Measurements from ENCODE around the gene ESF1.
"Not testable (repeated sequence)": the region's sequence is repeated elsewhere in the genome, so short reads cannot be mapped to it uniquely, and the experiment has no call there.

ESF1 gene

DNA sequence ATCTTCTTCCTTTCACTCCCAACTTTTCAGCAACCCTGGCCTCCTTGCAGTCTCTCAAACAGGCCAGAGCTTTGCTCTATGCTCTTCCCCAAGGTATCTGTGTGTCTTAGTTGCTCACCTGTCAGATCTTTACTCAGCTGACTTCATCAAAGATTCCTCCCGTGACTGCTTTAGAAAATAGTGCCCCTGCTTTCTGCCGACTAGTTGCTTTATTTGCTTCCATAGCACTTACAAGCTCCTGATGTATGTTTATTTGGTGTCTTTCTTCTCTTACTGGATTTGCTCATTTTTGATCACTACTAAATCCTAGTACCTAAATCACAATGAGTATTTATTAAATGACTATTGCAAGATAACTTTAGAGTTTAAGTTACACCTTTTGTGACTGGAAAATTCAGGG, 6.0 kb upstream of the ESF1 start:
- no peak for DNase-seq (ENCODE audit: low read depth in 2 of 2)

DNA sequence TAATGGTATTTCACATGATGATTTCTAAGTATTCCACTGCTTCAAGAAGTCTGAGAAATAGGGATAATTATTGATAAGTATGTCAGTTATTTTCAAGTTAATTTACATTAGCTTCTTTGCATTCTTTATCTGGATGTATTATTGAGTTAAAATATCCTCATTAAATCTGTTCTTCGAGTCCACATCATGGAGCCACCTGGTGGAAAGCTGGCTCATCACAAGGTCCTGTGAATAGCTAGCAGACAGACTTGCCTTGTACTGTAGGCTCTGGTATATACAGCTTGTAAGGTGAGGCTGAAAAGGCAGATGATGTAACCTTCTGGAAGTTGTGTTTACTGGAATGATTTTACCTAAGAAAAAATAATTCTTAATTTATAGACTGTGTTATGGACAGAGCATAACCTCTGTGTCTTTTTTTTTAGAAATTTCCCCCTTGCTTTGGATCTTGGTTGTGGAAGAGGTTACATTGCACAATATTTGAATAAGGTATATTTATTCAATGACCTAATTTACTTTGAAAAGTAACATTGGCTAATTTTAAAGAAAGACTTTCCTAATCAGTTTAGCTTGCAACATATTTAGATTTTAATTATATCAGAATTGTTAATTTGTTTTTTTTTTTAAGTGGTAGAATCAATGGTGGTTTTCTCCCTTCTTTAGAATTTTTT, 3.6 kb upstream of the ESF1 start:
- DNase-seq (ENCODE audit: low read depth in 2 of 2), result no peak

DNA sequence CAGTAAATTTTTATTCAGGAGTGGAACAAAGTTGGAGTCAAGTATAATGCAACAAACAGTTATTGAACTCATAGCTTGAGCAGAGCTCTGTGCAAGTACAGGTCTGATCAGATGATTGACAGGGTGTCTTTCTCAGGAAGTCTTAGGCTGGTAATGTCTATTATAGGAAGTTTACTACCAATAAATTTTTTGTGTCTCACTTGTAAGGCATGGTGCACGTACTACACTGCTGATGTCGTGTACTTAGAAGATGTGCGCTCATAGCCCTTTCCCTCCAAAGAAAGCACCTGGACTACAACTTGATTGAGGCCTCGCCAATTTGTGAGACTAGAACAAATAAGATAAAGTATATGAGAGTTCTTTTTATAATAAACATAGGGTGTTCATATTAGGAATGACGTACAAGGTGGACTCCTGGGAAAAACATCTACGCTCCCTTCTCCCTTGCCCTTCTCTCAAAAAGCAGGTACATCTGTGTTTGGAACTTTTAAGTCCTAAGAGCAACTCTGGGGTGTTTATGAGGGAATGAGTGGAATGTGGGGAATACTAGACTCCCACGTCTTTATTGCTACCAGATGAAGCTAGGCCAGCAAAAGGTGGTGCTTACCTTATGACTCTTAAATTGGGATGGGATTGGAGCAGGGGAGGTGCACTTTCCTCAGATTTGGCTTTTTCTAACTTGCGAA, 1.6 kb upstream of the ESF1 start:
- no peak for DNase-seq (ENCODE audit: low read depth in 2 of 2)

DNA sequence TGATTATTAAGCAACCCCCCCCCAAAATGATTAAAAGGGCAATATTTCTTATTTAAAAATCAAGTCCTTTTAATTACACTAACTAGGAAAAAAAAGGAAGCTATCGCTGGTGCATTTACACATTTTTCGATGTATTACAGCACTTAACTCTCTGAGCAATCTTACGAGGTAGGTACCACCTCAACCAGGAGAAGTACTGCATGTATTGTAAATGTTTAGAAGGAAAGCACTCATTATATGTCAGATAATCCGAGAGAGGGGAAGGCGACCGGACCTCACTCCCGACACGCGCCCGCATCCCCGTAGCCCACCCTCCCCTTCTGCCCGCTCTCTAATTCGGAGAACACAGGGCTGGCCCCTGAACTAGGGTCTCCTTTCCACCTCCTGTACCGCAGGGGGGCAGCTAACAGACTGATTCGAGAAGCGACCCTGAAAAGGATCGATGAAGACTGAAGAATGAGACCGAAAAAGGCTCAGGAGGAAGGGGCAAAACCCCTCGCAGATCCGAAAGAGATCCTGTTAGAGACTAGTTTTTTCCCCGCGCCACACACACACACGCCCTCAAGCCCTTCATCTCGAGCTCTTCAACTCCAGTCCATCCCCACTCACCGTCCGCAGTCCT, 337 bp downstream of the ESF1 start:
- DNase-seq (ENCODE audit: low read depth in 2 of 2), result no peak

DNA sequence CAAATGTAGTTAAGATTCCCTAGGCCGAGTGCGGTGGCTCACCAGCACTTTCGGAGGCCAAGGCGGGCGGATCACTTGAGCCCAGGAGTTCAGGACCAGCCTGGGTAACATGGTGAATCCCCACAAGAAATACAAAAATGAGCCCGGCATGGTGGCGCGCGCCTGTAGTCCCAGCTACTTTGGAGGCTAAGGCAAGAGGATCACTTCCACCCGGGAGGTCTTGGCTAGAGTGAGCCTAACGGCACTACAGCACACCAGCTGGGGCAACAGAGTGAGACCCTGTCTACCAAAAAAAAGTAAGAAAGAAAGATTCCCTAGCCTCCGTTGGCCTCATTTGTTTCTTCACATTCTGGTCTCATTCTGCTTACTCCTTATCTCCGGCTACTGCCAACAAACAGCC, 1.2 kb downstream of the ESF1 start:
- no peak for DNase-seq (ENCODE audit: low read depth in 2 of 2)

DNA sequence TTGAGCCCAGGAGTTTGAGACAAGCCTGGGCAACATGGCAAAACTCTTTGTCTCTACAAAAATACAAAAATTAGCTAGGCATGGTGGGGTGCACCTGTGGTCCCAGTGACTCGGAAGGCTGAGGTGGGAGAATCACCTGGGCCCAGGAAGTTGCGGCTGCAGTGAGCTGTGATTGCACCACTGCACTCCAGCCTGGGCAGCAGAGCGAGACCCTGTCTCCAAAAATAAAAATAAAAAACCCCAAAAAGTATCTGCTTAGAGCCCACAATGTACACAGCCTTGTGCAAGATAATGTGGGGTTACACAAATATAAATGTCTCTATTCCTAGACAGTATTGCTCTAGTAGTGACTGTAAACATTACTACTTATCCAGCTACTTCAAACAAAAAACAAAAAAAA, 5.9 kb downstream of the ESF1 start:
- no peak for DNase-seq (ENCODE audit: low read depth in 2 of 2)

DNA sequence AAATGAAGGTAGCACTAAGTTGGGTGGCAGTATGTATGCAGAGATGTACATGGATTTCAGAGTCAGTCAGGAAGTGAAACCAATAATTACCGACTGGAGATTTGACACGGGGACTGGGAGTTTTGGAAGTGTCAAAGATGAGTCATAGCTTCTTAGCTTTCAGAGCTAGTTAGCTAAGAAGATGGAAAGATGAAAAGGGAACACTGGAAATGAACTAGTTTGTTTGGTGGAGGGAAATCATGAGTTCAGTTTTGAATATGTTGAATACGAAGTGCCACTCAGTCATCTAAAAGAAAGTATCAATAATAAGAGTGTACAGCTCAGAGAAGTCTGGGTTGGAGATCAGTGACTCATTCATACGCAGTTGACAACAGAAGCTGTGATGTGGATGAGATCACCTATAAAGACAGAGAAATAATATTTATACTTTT, 7.5 kb downstream of the ESF1 start:
- no peak for DNase-seq (ENCODE audit: low read depth in 2 of 2)

DNA sequence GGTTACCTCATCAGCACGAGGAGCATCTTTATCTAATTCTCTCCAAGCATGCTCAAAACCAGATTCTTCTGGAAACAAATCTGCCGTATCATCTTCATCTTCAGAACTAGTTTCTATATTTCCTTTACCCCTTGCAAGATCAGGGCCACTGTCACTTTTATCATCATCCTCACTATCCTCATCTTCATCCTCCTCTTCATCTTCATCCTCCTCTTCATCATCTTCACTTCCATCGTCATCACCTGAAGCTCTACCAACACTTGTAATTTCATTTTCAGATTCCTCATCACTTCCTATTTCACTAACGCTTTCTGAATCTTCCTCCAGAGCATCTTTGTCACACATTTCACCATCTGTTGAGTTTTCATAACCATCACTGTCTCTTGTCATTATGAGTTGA, 8.9 kb downstream of the ESF1 start:
- DNase-seq (ENCODE audit: low read depth in 2 of 2), result no peak

DNA sequence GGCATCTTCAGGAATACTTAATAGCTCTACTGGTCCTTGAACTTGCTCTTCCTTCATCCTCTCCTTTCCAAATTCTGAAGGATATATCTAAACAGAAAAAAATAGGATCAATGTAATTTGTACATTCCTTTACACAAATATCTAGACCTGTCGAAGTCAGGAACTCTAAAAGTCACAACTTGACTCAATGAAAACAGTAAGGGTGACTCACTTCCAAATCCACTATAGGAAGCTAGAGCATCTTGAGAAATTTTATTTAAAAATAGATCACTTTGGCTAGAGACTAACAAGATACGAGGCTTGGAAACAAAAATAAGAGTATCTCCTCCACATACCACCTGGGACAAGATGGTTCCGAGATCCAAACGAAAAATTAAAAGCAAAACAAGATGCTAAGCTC, 12.2 kb downstream of the ESF1 start:
- DNase-seq (ENCODE audit: low read depth in 2 of 2), result no peak

DNA sequence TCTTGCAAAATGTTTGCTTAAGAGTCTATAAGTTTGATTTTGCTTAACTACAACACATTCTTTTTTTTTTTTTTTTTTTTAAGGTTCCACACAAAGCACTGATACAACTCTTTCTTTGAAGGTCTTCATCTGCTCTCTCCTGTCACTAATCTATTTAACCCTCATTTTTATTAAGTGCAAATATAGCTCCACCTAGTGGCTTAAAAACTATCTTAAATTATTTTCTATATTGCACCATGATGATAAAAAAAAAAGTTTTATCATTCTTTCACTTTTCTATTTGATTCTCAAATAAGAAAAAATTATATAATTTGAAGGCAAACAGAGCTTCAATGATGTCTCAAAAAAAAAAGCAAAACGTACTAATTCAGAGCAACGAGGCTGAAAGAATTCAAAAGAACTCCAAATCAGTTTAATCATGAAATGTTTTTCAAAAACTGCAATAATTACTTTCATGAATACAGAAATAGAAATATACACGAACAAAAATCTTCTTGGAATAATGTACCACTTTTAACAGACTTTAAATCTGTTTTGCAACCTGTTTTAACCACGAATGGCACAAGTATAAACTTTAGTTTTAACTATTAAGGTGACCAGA, 12.8 kb downstream of the ESF1 start:
- no peak for DNase-seq (ENCODE audit: low read depth in 2 of 2)

DNA sequence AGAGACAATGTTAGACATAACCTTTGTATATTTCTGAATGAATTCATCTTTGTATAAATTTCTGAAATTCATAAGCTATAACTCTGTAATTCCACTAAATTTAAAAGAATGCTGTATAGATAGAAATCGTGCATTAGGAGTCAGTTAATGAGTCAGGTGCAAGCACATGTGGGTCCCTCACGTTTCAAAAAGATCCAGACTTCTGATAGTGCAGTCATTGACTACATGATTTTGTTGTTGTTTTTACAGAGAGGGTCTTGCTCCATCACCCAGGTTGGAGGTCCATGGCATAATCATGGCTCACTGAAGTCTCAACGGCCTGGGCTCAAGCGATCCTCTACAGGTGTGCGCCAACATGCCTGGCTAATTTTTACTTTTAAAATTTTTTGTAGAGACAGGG, 14.6 kb downstream of the ESF1 start:
- DNase-seq (ENCODE audit: low read depth in 2 of 2), result no peak

DNA sequence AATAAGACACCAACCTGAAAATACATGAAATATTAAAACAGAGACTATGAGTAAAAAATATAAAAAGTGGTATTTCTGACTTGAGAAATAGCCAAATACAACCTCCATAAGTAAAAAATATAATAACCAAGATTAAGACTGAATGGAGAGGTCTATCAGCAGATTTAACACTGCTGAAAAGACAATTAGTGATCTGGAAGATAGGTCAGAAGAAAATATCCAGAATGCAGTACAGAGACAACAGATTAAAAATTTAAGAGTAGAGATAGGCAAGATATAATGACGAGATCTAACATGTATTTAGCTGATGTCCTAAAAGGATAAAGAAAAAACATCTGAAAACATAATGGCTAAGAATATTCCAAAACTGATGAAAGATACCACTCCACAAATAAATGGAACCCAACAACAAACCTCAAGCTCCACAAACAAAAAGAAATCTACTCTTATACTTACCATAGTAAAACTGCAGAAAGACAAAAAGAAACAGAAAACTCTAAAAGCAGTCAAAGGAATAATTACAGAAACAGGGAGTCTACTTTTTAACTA, 18.8 kb downstream of the ESF1 start:
- DNase-seq (ENCODE audit: low read depth in 2 of 2), result no peak

DNA sequence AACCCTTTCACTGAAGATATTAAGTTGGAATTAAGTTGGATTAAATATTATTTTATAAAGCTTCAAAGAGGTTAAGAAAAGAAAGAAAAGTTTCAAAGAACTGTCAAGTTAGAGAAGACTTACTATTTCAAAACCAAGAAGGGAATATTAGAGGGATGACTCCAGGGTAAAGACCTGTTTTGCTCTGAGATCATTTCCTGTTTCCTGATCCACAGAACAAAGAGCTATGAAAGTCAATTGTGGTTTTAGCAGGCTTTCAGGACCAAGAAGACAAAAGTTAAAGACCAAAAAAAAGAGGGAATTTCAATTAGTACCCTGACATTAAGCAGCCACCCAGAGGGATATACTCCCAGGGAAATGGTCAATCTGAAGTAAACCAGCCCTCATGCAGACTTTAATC, 19.4 kb downstream of the ESF1 start:
- no peak for DNase-seq (ENCODE audit: low read depth in 2 of 2)

DNA sequence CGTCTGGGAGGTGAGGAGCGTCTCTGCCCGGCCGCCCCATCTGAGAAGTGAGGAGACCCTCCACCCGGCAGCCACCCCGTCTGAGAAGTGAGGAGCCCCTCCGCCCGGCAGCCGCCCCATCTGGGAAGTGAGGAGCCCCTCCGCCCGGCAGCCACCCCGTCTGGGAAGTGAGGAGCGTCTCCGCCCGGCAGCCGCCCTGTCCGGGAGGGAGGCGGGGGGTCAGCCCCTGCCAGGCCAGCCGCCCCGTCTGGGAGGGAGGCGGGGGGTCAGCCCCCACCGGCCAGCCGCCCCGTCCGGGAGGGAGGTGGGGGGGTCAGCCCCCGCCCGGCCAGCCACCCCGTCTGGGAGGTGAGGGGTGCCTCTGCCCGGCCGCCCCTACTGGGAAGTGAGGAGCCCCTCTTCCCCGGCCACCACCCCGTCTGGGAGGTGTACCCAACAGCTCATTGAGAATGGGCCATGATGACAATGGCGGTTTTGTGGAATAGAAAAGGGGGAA, 24.2 kb downstream of the ESF1 start:
- not testable (repeated sequence) for DNase-seq (ENCODE audit: low read depth in 2 of 2)

DNA sequence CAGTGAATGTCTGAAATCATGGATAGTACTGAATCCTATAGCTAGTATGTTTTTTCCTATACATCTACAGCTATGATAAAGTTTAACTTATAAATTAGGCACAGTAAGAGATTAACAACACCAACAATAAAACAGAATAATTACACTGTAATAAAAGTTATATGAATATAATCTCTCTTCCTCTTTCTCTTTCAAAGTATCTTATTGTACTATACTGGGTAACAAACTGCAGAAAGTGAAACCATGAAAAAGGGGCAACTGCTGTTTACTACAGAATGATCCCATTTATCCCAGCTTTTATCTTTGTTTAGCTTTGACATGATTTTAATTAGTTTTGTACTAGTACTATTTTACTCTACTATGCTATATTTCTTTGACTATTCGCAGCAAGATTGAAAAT, 25.8 kb downstream of the ESF1 start:
- DNase-seq (ENCODE audit: low read depth in 2 of 2), result no peak

DNA sequence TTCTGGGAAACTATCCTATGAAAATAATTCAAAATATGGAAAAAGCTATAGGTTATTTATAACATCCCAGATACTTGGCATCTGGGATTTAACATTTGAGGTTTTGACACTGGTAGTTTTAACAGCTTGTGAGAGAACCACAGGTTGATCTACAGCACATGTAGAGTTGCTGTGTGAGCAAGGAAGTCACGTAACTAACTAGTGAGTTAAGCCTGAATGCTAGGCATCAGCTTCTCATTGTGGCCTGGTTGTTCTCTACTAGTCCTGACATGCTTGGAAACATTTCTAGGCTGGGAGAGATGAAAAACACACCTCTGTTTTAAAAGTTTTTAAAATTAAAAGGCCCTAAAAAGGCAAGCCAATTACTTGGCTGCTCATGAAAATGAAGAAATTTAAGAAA, 28.2 kb downstream of the ESF1 start:
- no peak for DNase-seq (ENCODE audit: low read depth in 2 of 2)

DNA sequence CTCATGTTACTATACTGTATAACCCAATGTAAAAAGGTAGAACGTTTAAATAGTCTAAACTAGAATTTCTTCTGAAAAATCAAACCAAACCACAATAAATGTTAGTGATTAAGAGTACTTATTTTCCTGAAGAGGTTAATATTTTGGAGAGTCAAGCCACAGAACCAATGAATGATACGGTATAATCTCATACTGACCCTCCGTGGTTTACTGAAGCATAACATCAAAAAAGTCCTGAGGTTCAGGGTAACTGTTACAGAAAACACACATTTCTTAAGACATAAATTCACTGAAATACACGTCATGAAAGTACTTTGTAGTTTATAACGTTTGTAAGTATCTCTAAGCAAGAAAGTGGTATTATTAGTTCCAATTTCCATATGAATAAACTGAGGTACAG, 28.9 kb downstream of the ESF1 start:
- no peak for DNase-seq (ENCODE audit: low read depth in 2 of 2)

DNA sequence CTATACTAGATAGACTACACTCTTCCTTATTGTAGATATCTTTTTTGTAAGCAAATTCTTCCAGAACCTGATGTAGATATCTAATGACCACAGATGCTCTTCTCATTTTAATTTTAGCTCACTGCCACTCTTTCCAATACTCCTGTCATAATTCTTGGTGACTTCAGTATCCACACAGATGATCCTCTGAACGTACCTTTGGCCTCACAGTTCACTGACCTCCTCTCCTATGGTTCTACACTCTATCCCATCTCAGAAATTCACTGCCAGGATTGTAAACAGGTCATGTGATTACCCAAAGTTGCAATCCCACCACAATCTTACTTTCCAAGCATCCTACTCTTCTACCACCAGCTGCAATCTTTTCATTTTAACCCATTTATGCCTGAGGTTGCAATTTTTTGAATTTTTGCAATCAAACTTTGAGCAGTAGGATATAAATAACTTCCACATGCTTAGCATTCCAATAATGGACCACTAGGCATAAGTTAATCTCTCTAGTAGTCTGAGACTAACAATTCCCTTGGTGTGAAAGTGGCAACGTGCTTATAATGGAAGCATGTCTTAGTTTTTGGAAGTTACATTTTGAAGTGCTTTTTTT, 31.2 kb downstream of the ESF1 start:
- no peak for DNase-seq (ENCODE audit: low read depth in 2 of 2)

DNA sequence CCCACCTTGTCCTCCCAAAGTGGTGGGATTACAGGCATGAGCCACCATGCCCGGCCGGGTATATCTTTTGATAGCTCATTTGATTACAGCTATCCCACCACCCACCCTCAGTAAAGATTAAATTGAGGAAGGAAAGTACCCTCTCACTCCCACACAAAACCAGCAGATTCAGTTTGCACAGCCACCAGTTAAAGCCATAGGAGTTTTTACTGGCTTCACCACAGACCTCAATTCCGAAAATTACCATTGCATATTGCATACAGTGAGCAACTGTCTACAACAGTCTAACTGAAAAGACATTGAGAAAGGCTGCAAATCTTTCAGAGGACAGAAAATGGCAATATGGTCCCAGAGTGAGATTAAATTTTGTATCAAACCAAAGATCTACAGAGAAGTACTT, 34.9 kb downstream of the ESF1 start:
- no peak for DNase-seq (ENCODE audit: low read depth in 2 of 2)

DNA sequence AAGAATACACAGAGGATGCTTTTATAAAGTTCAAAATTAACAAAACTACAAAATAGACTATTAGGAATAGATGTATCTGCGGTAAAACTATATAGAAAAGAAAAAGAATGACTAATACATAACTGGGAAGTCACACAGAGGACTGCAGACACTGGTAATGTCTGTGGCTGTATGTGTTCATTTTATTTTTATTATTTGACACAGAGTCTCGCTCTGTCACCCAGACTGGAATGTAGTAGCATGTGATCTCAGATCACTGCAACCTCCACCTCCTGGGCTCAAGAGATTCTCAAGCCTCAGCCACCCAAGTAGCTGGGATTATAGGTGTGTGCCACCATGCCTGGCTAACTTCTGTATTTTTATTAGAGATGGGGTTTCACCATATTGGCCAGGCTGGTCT, 38.9 kb downstream of the ESF1 start:
- DNase-seq (ENCODE audit: low read depth in 2 of 2), result no peak

DNA sequence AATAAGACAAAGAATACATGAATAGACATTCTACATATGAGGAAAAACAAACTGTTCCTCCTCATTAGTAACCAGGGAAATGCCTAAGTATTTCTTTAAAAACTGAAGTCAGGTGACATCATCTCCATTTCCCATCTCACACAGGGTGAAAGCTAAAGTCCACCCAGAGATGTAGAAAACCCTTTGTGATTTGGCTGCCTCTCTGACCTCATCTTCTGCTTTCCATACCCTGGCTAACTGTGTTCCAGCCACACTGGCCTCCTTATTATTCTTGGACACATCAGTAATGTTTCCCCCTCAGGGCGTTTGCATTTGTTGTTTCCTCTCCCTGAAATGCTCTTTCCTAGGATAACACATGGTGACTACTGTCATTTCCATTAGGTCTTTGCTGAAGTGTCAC, 40.4 kb downstream of the ESF1 start:
- DNase-seq (ENCODE audit: low read depth in 2 of 2), result no peak

DNA sequence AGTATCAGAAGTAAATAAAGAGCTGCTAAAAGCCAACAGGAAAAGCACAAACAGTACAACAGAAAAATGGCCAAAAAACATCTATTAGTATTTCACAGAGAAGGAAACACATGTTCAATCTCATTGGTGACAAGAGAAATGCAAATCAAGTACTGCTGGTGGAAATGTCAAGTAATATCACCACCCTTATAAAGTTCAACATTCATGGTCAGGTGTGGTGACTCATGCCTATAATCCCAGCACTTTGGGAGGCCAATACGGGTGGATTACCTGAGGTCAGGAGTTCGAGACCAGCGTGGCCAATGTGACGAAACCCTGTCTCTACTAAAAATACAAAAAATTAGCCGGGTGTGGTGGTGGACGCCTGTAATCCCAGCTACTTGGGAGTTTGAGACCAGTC, 42.8 kb downstream of the ESF1 start:
- no peak for DNase-seq (ENCODE audit: low read depth in 2 of 2)
